HFFc6 (cell line): ENCODE measurements around the gene PTPRN2. TPM values are rescaled to one million over a fixed set of nuclear protein-coding genes. Genes with fewer than 3 reads are reported as not detected.

Experiments used
- DNase-seq: peaks from one replicate; pipeline ENCODE4 v3.0.0-alpha.2; 2018
- H3K27ac Mint-ChIP-seq: 2 replicates; pipeline ENCODE4 v1.8.0; 2020; ENCODE audit warnings: mild to moderate bottlenecking, mixed read lengths
- H3K27me3 Mint-ChIP-seq: 2 replicates; pipeline ENCODE4 v1.8.0; 2021; ENCODE audit warnings: mild to moderate bottlenecking, moderate library complexity, mixed read lengths; ENCODE audit not compliant: insufficient read depth
- H3K36me3 Mint-ChIP-seq: 2 replicates; pipeline ENCODE4 v1.8.0; 2021; ENCODE audit warnings: low read depth, mixed read lengths
- H3K4me1 Mint-ChIP-seq: 2 replicates; pipeline ENCODE4 v1.8.0; 2020; ENCODE audit warnings: low read depth, mixed read lengths
- H3K4me3 Mint-ChIP-seq: 2 replicates; pipeline ENCODE4 v1.8.0; 2020; ENCODE audit warnings: mild to moderate bottlenecking, moderate library complexity, mixed read lengths
- H3K9me3 Mint-ChIP-seq: 2 replicates; pipeline ENCODE4 v1.8.0; 2020; ENCODE audit warnings: mild to moderate bottlenecking, mixed read lengths
- CTCF ChIP-seq: fragments of 200-600 bp; sonication (generic); IDR thresholded peaks from 2 replicates; pipeline ENCODE4 v1.5.0; 2021; ENCODE audit warnings: antibody characterized with exemption, mild to moderate bottlenecking
- total RNA-seq, 6 experiments: library from RNA; stranded (reverse); fragmentation: NEBNext Ultra II Directional; extraction: Animal tissue kit (Norgen Biotek cat#: 25700); gene quantifications; 2 replicates in 1 of 6; 3 replicates in 5 of 6; pipeline ENCODE4 v1.2.3, GENCODE V29; 2021

Gene PTPRN2
- total RNA-seq, 6 experiments from 2014 or later: 0.05 to 0.27 (median 0.23) TPM

GRCh38 chr7:158004123-158004490, 583.5 kb downstream of the PTPRN2 start:
- Mint-ChIP-seq H3K4me1 (no peaks in the 10 kb centered on the region), H3K27ac (no peak overlapping the region), H3K4me3 (no peak overlapping the region), H3K9me3 (peaks cover 43% of the 10 kb centered on the region), H3K36me3 (no peaks in the 10 kb centered on the region), H3K27me3 (no peaks in the 10 kb centered on the region; the same call in 1 of the 2 replicates)
- TF ChIP-seq CTCF: no peak
- no peak for DNase-seq

- no peak overlapping the region for H3K4me3 Mint-ChIP-seq
- no peak overlapping the region for H3K27ac Mint-ChIP-seq
- H3K36me3 Mint-ChIP-seq: no peaks in the 10 kb centered on the region
- peaks cover 39% of the 10 kb centered on the region for H3K9me3 Mint-ChIP-seq
- no peaks in the 10 kb centered on the region; the same call in 1 of the 2 replicates for H3K27me3 Mint-ChIP-seq
- TF ChIP-seq CTCF: no peak
- no peak for DNase-seq
- H3K4me1 Mint-ChIP-seq: no peaks in the 10 kb centered on the region
These were observed 584.0 kb downstream of the PTPRN2 start for GRCh38 chr7:158003441-158004122.

- no peaks in the 10 kb centered on the region for H3K4me1 Mint-ChIP-seq
- H3K4me3 Mint-ChIP-seq: no peak overlapping the region
- H3K27me3 Mint-ChIP-seq: no peaks in the 10 kb centered on the region; the same call in 1 of the 2 replicates
- no peak overlapping the region for H3K27ac Mint-ChIP-seq
- no peak for DNase-seq
- no peak for TF ChIP-seq CTCF
- H3K36me3 Mint-ChIP-seq: no peaks in the 10 kb centered on the region
- H3K9me3 Mint-ChIP-seq: peaks cover 36% of the 10 kb centered on the region
These were observed 585.0 kb downstream of the PTPRN2 start for GRCh38 chr7:158002486-158003080.

GRCh38 chr7:158001621-158002320, 585.9 kb downstream of the PTPRN2 start:
- TF ChIP-seq CTCF: no peak
- Mint-ChIP-seq H3K4me1 (no peaks in the 10 kb centered on the region), H3K27me3 (no peaks in the 10 kb centered on the region; the same call in 1 of the 2 replicates), H3K36me3 (no peaks in the 10 kb centered on the region), H3K9me3 (peaks cover 28% of the 10 kb centered on the region), H3K27ac (no peak overlapping the region), H3K4me3 (no peak overlapping the region)
- DNase-seq: no peak

- no peaks in the 10 kb centered on the region; the same call in 1 of the 2 replicates for H3K27me3 Mint-ChIP-seq
- H3K36me3 Mint-ChIP-seq: no peaks in the 10 kb centered on the region
- peaks cover 30% of the 10 kb centered on the region for H3K9me3 Mint-ChIP-seq
- no peak overlapping the region for H3K27ac Mint-ChIP-seq
- no peaks in the 10 kb centered on the region for H3K4me1 Mint-ChIP-seq
- no peak for TF ChIP-seq CTCF
- no peak overlapping the region for H3K4me3 Mint-ChIP-seq
- DNase-seq: no peak
These were observed 586.6 kb downstream of the PTPRN2 start for GRCh38 chr7:158001003-158001402.
